ENCODE results near the gene DRD2.
"Not testable (repeated sequence)": the region's sequence is repeated elsewhere in the genome, so short reads cannot be mapped to it uniquely, and the experiment has no call there.

DRD2 gene

DNA sequence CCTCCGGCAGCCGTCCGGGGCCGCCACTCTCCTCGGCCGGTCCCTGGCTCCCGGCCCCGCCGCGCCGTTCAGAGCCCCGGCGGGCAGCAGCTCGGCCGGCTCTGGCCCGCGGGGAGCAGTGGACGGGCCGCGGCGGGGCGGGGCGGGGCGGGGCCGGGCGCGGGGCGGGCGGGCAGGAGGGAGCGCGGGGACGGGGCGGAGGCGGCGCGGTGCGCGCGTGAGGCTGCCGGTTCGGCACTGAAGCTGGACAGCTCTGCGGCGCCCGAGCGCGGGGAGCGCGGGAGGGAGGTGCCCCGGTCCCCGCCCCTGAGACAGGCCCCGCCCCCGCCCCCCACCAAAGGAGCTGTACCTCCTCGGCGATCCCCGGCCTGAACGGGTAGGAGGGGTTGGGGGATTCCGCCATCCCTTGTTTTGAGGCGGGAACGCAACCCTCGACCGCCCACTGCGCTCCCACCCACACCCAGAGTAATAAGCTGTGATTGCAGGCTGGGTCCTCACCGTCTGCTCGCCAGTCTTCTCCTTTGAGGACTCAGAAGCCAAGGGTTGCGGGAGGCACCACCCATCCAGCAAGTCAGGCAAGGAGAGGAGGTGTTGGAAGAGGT is at the start of gene DRD2:
DRD2 (minus strand) TSS at position 239 of the 602 bp plus-strand sequence. CDS start 50,747 bp downstream, outside the sequence.
- no peaks in the 10 kb centered on the region for H3K9me3 Mint-ChIP-seq
- TF ChIP-seq, protein P1, sequence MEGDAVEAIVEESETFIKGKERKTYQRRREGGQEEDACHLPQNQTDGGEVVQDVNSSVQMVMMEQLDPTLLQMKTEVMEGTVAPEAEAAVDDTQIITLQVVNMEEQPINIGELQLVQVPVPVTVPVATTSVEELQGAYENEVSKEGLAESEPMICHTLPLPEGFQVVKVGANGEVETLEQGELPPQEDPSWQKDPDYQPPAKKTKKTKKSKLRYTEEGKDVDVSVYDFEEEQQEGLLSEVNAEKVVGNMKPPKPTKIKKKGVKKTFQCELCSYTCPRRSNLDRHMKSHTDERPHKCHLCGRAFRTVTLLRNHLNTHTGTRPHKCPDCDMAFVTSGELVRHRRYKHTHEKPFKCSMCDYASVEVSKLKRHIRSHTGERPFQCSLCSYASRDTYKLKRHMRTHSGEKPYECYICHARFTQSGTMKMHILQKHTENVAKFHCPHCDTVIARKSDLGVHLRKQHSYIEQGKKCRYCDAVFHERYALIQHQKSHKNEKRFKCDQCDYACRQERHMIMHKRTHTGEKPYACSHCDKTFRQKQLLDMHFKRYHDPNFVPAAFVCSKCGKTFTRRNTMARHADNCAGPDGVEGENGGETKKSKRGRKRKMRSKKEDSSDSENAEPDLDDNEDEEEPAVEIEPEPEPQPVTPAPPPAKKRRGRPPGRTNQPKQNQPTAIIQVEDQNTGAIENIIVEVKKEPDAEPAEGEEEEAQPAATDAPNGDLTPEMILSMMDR (IDR thresholded peaks at IDR 0.05; ENCODE audit: unreplicated experiment in 3 of 3): no peak
- H3K4me1 Mint-ChIP-seq: peaks cover 10% of the 10 kb centered on the region
- H3K27ac Mint-ChIP-seq: no peak within 1 kb of the TSS
- H3K36me3 Mint-ChIP-seq (ENCODE audit: low read depth): no peaks in the 10 kb centered on the region
- H3K4me3 Mint-ChIP-seq: peak within 1 kb of the TSS; percentile 74 to 82 (median 82)
- H3K27me3 Mint-ChIP-seq (ENCODE audit: low read depth): peaks cover 89% of the 10 kb centered on the region

GRCh38 chr11:113523906-113524305 is 48.7 kb upstream of the DRD2 start:
- not testable (repeated sequence) for H3K27ac Mint-ChIP-seq; H3K36me3 Mint-ChIP-seq (ENCODE audit: low read depth); H3K4me3 Mint-ChIP-seq; H3K9me3 Mint-ChIP-seq; H3K4me1 Mint-ChIP-seq
- H3K27me3 Mint-ChIP-seq (ENCODE audit: low read depth): peaks cover 14% of the 10 kb centered on the region

DNA sequence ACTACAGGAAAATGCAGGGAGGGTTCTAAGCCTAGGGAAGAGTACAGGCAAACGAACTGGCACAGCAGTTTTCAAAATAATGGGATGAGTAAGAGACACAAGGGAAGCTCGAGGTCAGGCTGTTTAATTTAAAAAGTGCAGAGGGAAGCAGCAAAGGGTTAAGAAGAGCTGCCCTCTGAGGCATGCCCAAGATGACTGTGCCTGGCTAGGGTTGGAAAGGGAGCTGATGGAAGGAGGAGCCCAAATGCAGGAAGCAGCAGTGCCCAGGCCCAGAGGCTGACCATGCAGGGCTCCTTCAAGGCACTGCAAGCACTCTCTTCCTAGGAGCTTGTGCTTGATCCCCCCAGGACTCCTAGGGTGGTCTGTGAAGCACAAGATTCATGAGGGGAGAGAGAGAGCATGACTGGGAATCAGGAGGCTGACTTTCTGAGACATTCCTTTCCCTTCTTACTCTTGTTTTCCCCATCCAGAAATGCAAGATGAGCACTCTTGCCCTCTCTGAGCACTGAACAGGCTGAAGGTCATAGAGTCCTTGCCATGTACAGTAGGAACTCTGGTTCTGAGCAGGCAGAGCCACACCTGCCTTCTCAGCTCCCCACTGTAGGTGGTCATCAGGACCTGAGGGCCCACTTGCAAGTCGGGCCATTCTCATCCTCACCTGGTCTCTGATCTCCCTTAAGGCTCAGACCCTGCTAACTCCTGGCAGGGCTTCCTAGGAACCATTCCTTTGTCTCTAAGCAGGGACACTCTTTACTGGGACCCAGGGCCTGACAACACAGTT is 46.7 kb upstream of the DRD2 start:
- no peak overlapping the region for H3K4me3 Mint-ChIP-seq
- TF ChIP-seq, protein P1 (IDR thresholded peaks at IDR 0.05; ENCODE audit: unreplicated experiment in 3 of 3): no peak
- no peak overlapping the region for H3K27ac Mint-ChIP-seq
- no peaks in the 10 kb centered on the region for H3K36me3 Mint-ChIP-seq (ENCODE audit: low read depth)
- H3K9me3 Mint-ChIP-seq: peaks cover 7% of the 10 kb centered on the region
- no peaks in the 10 kb centered on the region for H3K4me1 Mint-ChIP-seq
- H3K27me3 Mint-ChIP-seq (ENCODE audit: low read depth): peaks cover 13% of the 10 kb centered on the region

GRCh38 chr11:113519989-113520613 is 44.9 kb upstream of the DRD2 start:
- Mint-ChIP-seq H3K36me3 (ENCODE audit: low read depth) (no peaks in the 10 kb centered on the region), H3K4me1 (no peaks in the 10 kb centered on the region), H3K4me3 (no peak overlapping the region), H3K27ac (no peak overlapping the region), H3K9me3 (peaks cover 7% of the 10 kb centered on the region), H3K27me3 (ENCODE audit: low read depth) (peaks cover 26% of the 10 kb centered on the region)
- TF ChIP-seq, protein P1 (IDR thresholded peaks at IDR 0.05; ENCODE audit: unreplicated experiment in 3 of 3): no peak

DNA sequence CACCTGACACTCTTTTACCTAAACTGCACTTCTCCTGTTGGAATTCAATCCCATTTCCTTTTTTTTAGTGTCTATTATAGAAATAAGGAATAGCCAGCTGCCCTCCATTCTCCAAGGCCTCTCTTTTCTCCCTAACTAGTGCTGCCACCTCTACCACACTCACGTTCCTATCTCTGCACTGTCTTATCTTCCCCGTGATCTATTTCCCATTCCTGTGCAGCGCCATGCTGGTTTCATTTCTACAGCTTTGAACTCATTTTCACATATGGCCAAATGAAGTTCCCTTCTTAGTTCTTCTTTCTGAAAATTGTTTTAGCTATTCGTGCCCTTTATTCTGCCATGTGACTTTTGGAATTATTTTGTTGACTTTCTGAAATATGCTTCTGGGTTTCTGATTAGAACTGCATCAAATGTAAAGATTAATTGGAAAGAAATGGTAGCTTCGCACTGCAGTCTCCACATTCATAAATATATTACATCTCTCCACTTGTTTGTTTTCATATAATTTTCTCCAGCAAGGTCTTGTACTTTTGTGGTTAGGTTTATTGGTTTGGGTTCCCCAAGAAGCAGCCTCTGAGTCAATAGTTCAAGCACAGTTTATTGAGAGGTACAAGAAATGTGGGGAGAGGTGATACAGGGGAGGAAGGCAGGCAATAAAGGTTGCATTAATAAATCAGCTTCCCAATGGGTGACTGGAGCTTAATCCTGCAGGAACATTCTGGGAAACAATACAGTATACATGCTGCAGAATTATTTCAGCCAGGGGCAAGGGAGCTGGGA is 43.7 kb upstream of the DRD2 start:
- Mint-ChIP-seq H3K27ac (no peak overlapping the region), H3K27me3 (ENCODE audit: low read depth) (peaks cover 30% of the 10 kb centered on the region), H3K9me3 (peaks cover 7% of the 10 kb centered on the region), H3K36me3 (ENCODE audit: low read depth) (no peaks in the 10 kb centered on the region), H3K4me3 (no peak overlapping the region), H3K4me1 (no peaks in the 10 kb centered on the region)
- TF ChIP-seq, protein P1 (IDR thresholded peaks at IDR 0.05; ENCODE audit: unreplicated experiment in 3 of 3): no peak

DNA sequence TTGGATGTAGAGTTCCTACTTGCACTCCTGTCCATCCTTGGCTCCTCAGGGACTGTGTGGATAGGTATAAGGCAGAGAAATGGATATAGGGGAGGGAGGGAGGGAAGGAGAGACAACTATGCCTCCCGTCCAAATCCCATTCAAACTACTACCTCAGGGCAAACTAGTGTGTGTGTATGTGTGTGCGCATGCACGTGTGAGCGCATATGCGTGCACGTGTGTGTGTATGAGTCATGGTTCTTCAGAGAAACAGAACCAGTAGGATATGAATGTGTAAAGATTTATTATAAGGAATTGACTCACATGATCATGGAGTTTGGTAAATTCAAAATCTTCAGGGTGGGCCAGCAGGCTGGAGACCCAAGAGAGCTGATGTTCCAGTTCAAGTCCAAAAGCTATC is 42.2 kb upstream of the DRD2 start:
- Mint-ChIP-seq H3K4me1 (no peaks in the 10 kb centered on the region), H3K27me3 (ENCODE audit: low read depth) (peaks cover 39% of the 10 kb centered on the region), H3K9me3 (peaks cover 4% of the 10 kb centered on the region), H3K27ac (no peak overlapping the region), H3K4me3 (no peak overlapping the region), H3K36me3 (ENCODE audit: low read depth) (no peaks in the 10 kb centered on the region)
- TF ChIP-seq, protein P1 (IDR thresholded peaks at IDR 0.05; ENCODE audit: unreplicated experiment in 3 of 3): no peak

Measured in nephron (organoid).